HL-60 (cell line): ENCODE measurements around the gene LLPH.

Experiments used
- DNase-seq, 2 experiments: peaks; one replicate each; pipeline ENCODE4 v3.0.0-alpha.2; 2010 to 2020; ENCODE audit warnings: low read depth in 1 of 2, low spot score in 1 of 2
- H3K27ac ChIP-seq: fragments of 250-450 bp; sonication (Bioruptor Pico); replicated peaks from 2 replicates; pipeline ENCODE4 v1.5.1; 2020; ENCODE audit warnings: mild to moderate bottlenecking, moderate library complexity
- H3K27me3 ChIP-seq: fragments of 250-450 bp; sonication (Bioruptor Pico); 2 replicates; pipeline ENCODE4 v1.5.1; 2021; ENCODE audit warnings: mild to moderate bottlenecking, moderate library complexity; ENCODE audit not compliant: insufficient read depth, poor library complexity, severe bottlenecking
- H3K4me3 ChIP-seq: replicated peaks from 2 replicates; pipeline ENCODE4 v1.5.1; 2011; ENCODE audit warnings: mild to moderate bottlenecking, control low read depth, low read length; ENCODE audit not compliant: insufficient read depth
- CTCF ChIP-seq: IDR thresholded peaks from one replicate; pipeline ENCODE4 v1.5.1; 2011; ENCODE audit warnings: low read length, control low read depth, inconsistent platforms; ENCODE audit not compliant: insufficient read depth
- GABPA ChIP-seq: IDR thresholded peaks from 2 replicates; pipeline ENCODE4 v1.6.1; 2012; ENCODE audit warnings: low read depth
- POLR2AphosphoS5 ChIP-seq: IDR thresholded peaks from 2 replicates; pipeline ENCODE4 v1.6.1; 2012; ENCODE audit warnings: low read depth
- REST ChIP-seq: IDR thresholded peaks from 2 replicates; pipeline ENCODE4 v1.6.1; 2012; ENCODE audit warnings: low read depth; ENCODE audit not compliant: insufficient replicate concordance
- SPI1 ChIP-seq: IDR thresholded peaks from 2 replicates; pipeline ENCODE4 v1.6.1; 2012; ENCODE audit warnings: low read depth, mild to moderate bottlenecking, borderline replicate concordance

LLPH gene

GRCh38 chr12:66127650-66128049, 2.9 kb downstream of the LLPH start:
- DNase-seq: no peak
- Histone ChIP-seq H3K4me3 (no peak overlapping the region), H3K27me3 (no peaks in the 10 kb centered on the region), H3K27ac (no peak overlapping the region)
- TF ChIP-seq GABPA (no peak), SPI1 (no peak), REST (no peak), CTCF (no peak), POLR2AphosphoS5 (no peak)

DNA sequence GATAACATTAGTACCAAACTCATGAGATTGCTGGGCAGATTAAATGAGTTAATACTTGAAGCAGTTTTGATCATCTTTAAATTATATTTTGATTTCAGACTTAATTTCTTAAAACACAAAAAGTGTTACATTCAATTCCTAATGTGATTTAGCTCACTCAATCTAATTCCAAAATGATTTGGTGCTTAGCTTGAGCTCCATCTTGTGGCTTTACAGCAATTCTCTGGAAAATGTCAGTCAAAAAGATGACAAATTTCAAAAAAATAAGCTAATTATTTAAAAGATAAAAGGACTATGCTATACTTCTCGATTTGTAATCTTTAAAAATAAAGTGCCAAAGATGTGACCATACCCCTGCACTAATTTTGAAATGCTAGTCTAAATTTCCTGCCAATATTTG, 10.1 kb downstream of the LLPH start:
- DNase-seq: no peak
- H3K27me3 ChIP-seq: no peaks in the 10 kb centered on the region
- TF ChIP-seq POLR2AphosphoS5: no peak
- TF ChIP-seq GABPA: no peak
- TF ChIP-seq CTCF: no peak
- no peak for TF ChIP-seq REST
- no peak for TF ChIP-seq SPI1
- H3K27ac ChIP-seq: no peak overlapping the region; the same call in 1 of the 2 replicates
- no peak overlapping the region for H3K4me3 ChIP-seq

GRCh38 chr12:66119870-66120241, 10.7 kb downstream of the LLPH start:
- H3K27ac ChIP-seq: no peak overlapping the region; the same call in 1 of the 2 replicates

More at GRCh38 chr12:66119870-66120241, 10.7 kb downstream of the LLPH start:
- TF ChIP-seq GABPA (no peak), REST (no peak), POLR2AphosphoS5 (peak; percentile 43; the same call in 1 of the 2 replicates), CTCF (no peak), SPI1 (no peak)
- no peak overlapping the region for H3K4me3 ChIP-seq
- H3K27me3 ChIP-seq: no peaks in the 10 kb centered on the region
- peak in 1 of 2 experiments; percentile 56 for DNase-seq
